Measurements from ENCODE around the gene APOF. TPM values are rescaled to one million over a fixed set of nuclear protein-coding genes. Genes with fewer than 3 reads are reported as not detected.

Gene APOF
- total and polyA plus RNA-seq, 2 of the 8 experiments (the other 6 are each of a cell fraction or from before 2014, with no cell fraction given) = not detected

DNA sequence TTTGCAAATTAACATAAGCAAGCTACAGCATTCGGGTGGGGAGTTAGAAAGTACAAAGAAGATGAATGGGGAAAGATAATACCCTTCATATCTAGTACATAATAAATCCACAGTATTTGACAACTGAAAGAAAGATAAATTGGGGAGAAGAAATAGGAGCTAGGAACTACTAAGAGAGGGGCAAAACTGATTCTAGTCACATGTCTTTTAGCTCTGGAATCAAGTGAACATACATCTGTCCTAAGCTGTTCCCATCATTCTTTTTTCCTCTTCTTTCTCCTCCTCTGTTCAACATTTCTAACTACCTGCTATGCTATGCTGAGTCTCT is 15.3 kb upstream of the APOF start:
- H3K9me3 ChIP-seq (ENCODE audit: insufficient read depth in 2 of 2, low read depth in 1 of 2, low read length in 1 of 2) = no peaks in the 10 kb centered on the region

More for the DNA sequence above, 15.3 kb upstream of the APOF start:
- Histone ChIP-seq H3K27me3 (replicated peaks in 1 of 4; ENCODE audit: control insufficient read depth in 3 of 4, extremely low read depth in 1 of 4, insufficient read depth in 3 of 4, low read length in 3 of 4) (no peaks in the 10 kb centered on the region), H2BK20ac (ENCODE audit: low read length) (no peak overlapping the region), H3K27ac (ENCODE audit: low read depth, low read length) (no peak overlapping the region), H2BK12ac (ENCODE audit: low read depth, low read length) (no peak overlapping the region), H2BK5ac (ENCODE audit: low read depth, low read length) (no peak overlapping the region), H4K8ac (ENCODE audit: extremely low read depth, insufficient read depth, low read length) (no peak overlapping the region), H3K23ac (ENCODE audit: insufficient read length) (no peak overlapping the region), H2AK5ac (ENCODE audit: low read depth, low read length) (no peak overlapping the region), H3K18ac (ENCODE audit: extremely low read depth, low read length) (no peak overlapping the region), H3K79me2 (ENCODE audit: control insufficient read depth in 1 of 2, insufficient read depth in 2 of 2, low read length in 2 of 2) (no peaks in the 10 kb centered on the region), H2AFZ (ENCODE audit: low read length) (no peak overlapping the region), H3K4ac (replicated peaks; ENCODE audit: insufficient read length, low read depth, low read length) (no peak overlapping the region), H2BK15ac (ENCODE audit: low read length) (no peak overlapping the region), H3K36me3 (ENCODE audit: control insufficient read depth in 2 of 4, insufficient read depth in 4 of 4, low read length in 3 of 4) (no peaks in the 10 kb centered on the region), H2BK120ac (replicated peaks; ENCODE audit: low read depth, low read length) (no peak overlapping the region), H3K14ac (ENCODE audit: insufficient read length) (no peak overlapping the region), H3K9ac (replicated peaks in 1 of 4; ENCODE audit: extremely low read depth in 1 of 4, low read depth in 3 of 4, low read length in 3 of 4) (no peak overlapping the region), H3K23me2 (ENCODE audit: low read depth, low read length) (no peaks in the 10 kb centered on the region), H4K5ac (ENCODE audit: insufficient read length, low read depth, low read length) (no peak overlapping the region), H3K4me3 (ENCODE audit: extremely low read depth in 1 of 4, insufficient read depth in 2 of 4, low read depth in 3 of 4, low read length in 4 of 4) (no peak overlapping the region), H3K4me2 (ENCODE audit: insufficient read depth in 1 of 2, low read depth in 2 of 2, low read length in 2 of 2) (no peak overlapping the region), H3K56ac (replicated peaks; ENCODE audit: insufficient read length, low read depth, low read length) (no peak overlapping the region), H4K91ac (replicated peaks; ENCODE audit: insufficient read length, low read length) (no peak overlapping the region), H3K79me1 (ENCODE audit: low read depth, low read length) (no peaks in the 10 kb centered on the region), H3K4me1 (replicated peaks in 1 of 4; ENCODE audit: control insufficient read depth in 3 of 4, insufficient read depth in 4 of 4, low read length in 3 of 4) (peaks cover 0 to 5% (median 0%) of the 10 kb centered on the region in 4 experiments; a peak in 3 of 7 replicates), H4K20me1 (replicated peaks in 1 of 2; ENCODE audit: control insufficient read depth in 1 of 2, insufficient read depth in 2 of 2, low read length in 2 of 2) (no peaks in the 10 kb centered on the region)
- 100% methylated on average over 1 of the region's 1 CpG; no CpG with 5 or more reads in 1 of the 2 experiments for WGBS, 2 experiments (ENCODE audit: extremely low coverage in 1 of 2, insufficient coverage in 1 of 2, insufficient read length in 1 of 2, insufficient replicate concordance in 2 of 2, low coverage in 1 of 2, low lambda C conversion rate in 2 of 2, missing lambda C conversion rate in 1 of 2)
- DNase-seq (ENCODE audit: low read depth in 1 of 2, low spot score in 2 of 2) (no peak), FAIRE-seq (no peak)
- POLR2A ChIA-PET (ENCODE audit: partially characterized antibody) = interaction anchor here (0.6 to 2.0 kb wide), 6 partner anchors 17 to 102 kb away, joined by 3 to 6 read pairs (median 4); partner anchors contain the start of gene IL23A
- no peak for TF ChIP-seq RFX5 (IDR thresholded peaks at IDR 0.05; ENCODE audit: borderline replicate concordance, low read depth, low read length)
- no peak for TF ChIP-seq SP2 (IDR thresholded peaks at IDR 0.05; ENCODE audit: low read length)
- no peak for TF ChIP-seq JUND (IDR thresholded peaks at IDR 0.05; ENCODE audit: low read length)
- TF ChIP-seq CBX5 (IDR thresholded peaks at IDR 0.05; ENCODE audit: low read depth, low read length) = no peak
- TF ChIP-seq, protein P1, sequence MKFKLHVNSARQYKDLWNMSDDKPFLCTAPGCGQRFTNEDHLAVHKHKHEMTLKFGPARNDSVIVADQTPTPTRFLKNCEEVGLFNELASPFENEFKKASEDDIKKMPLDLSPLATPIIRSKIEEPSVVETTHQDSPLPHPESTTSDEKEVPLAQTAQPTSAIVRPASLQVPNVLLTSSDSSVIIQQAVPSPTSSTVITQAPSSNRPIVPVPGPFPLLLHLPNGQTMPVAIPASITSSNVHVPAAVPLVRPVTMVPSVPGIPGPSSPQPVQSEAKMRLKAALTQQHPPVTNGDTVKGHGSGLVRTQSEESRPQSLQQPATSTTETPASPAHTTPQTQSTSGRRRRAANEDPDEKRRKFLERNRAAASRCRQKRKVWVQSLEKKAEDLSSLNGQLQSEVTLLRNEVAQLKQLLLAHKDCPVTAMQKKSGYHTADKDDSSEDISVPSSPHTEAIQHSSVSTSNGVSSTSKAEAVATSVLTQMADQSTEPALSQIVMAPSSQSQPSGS (IDR thresholded peaks at IDR 0.05; ENCODE audit: low read length) = no peak
- no peak for TF ChIP-seq EP300 (IDR thresholded peaks at IDR 0.05; ENCODE audit: borderline replicate concordance in 1 of 2, low read depth in 2 of 2, low read length in 2 of 2)
- no peak for TF ChIP-seq KDM4A (IDR thresholded peaks at IDR 0.05; ENCODE audit: low read depth, low read length, severe bottlenecking)
- TF ChIP-seq SP4 (IDR thresholded peaks at IDR 0.05; ENCODE audit: low read length) = no peak
- no peak for TF ChIP-seq NANOG (IDR thresholded peaks at IDR 0.05; ENCODE audit: insufficient read depth, low read depth, low read length, poor library complexity, severe bottlenecking)
- CTCF ChIA-PET (ENCODE audit: partially characterized antibody) = interaction anchor here (0.6 to 3.3 kb wide), 11 partner anchors 9 to 255 kb away, joined by 3 to 25 read pairs (median 3); partner anchors contain the start of gene RNF41
